ENCODE results near the gene MRPS24. TPM values are rescaled to one million over a fixed set of nuclear protein-coding genes. Genes with fewer than 3 reads are reported as not detected.
A peak's percentile ranks its signal among the peaks of the same experiment; 100 is the strongest.
"Not testable (repeated sequence)": the region's sequence is repeated elsewhere in the genome, so short reads cannot be mapped to it uniquely, and the experiment has no call there.

The MRPS24 gene
- 10 to 100 TPM; 74.6 to 76.5 TPM for total RNA-seq

DNA sequence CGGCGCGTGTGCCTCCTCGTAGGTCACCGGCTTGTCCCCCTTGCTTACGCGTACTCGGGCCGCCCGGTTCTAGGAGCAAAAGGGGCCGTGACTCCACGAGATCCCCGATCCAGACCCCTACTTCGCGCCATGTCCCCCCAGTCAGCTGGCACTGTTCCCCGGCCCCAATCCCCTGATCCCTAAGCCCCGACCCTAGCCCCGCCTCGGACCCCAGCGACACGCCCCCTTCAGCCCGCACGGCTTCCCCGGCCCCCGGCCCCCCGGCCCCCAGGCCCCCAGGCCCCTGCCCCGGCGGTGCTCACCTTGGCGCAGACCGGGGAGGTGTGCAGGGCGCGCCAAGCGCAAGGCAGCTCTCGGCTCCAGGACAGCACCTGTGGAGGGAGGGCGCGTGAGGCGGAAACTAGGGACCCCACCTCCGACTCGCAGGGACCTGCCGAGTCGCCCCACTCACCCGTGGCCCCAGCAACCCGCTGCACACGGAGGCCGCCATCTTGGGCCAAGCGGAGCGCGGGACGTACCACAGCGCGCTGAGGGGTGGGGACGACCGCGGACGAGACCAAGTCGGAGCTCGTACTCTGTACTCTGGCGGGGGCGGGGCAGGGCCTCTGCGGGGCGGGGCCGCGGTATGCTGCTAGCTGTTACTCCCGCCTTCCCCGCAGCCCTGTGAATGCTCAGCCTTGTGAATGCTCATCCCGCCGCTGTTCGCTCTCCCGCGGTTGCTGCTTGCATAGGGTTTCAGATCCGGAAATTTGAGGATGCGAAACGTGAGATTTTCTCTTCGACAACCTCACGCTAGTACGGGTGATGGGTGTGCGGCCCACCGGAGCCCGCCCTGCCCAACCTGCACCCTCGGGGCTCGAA, at the start of gene MRPS24:
Gene MRPS24, minus strand, starts transcription at position 512 of the 861 bp plus-strand sequence. Its CDS starts 22 bp downstream, at position 490.
- peak; percentile 95 for DNase-seq
- Mint-ChIP-seq H3K9me3 (peaks cover 9% of the 10 kb centered on the region), H3K36me3 (ENCODE audit: low read depth) (peaks cover 36% of the 10 kb centered on the region), H3K4me3 (peak within 1 kb of the TSS; percentile 76), H3K4me1 (peaks cover 18% of the 10 kb centered on the region), H3K27ac (peak within 1 kb of the TSS; percentile 42), H3K27me3 (peaks cover 5% of the 10 kb centered on the region)
- ChIA-PET CTCF (interaction anchor here (0.9 to 1.9 kb wide), 5 partner anchors 10 to 287 kb away, joined by 3 to 8 read pairs (median 5); partner anchors contain the start of gene STK17A), POLR2A (interaction anchor here (0.6 to 1.9 kb wide), 11 partner anchors 9 to 761 kb away, joined by 3 to 14 read pairs (median 4); partner anchors contain the start of genes STK17A, UBE2D4 and URGCP)

DNA sequence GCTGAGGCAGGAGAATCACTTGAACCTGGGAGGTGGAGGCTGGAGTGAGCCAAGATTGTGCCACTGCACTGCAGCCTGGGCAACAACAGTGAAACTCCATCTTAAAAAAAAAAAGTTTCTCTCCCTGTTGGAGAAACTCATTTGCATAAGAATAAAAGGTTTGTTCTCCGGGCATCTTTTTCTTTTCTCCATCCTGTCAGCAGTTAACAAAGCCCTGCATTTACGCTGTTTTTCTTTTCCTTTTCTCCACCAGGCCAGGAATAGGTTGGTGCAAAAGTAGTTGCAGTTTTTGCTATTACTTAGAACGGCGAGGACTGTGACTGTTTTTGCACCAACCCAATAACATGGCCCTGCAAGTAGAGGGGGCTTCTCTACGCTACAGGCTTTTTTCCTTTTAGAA, 46.6 kb upstream of the MRPS24 start:
- Mint-ChIP-seq H3K4me1 (no peaks in the 10 kb centered on the region), H3K36me3 (ENCODE audit: low read depth) (no peaks in the 10 kb centered on the region), H3K27ac (no peak overlapping the region), H3K27me3 (no peaks in the 10 kb centered on the region), H3K9me3 (no peaks in the 10 kb centered on the region), H3K4me3 (no peak overlapping the region)
- ChIA-PET POLR2A (no interaction called here), CTCF (no interaction called here)
- DNase-seq, result no peak

DNA sequence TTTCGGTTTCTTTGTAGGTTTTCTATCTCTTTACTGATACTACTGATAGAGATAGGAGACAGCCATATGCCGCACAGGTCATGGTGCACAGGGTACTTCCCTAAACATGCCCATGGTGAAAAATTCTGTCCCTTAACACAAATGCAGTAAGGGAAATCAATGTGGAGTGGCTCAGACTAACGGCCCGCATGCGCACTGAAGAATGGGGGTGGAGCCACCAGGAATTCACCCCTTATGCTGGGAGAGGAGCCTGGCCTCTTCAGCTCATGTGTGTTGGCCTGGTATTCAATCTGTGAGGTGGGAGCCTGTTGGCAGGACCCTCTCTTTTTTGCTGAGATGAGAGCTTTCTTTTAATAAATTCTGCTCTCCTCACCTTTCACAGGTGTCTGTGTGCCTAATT, 45.5 kb upstream of the MRPS24 start:
- CTCF ChIA-PET, result interaction anchor here (0.7 kb wide), 1 partner anchor 10 kb away, joined by 3 read pairs; no protein-coding TSS in a partner anchor
- Mint-ChIP-seq H3K4me3 (no peak overlapping the region), H3K27me3 (no peaks in the 10 kb centered on the region), H3K27ac (no peak overlapping the region), H3K36me3 (ENCODE audit: low read depth) (no peaks in the 10 kb centered on the region), H3K9me3 (no peaks in the 10 kb centered on the region), H3K4me1 (no peaks in the 10 kb centered on the region)
- no peak for DNase-seq
- POLR2A ChIA-PET, result interaction anchor here (0.9 kb wide), 1 partner anchor 8 kb away, joined by 3 read pairs; no protein-coding TSS in a partner anchor

GRCh38 chr7:43906331-43907010, 37.2 kb upstream of the MRPS24 start, which contains the start of gene URGCP:
Gene URGCP (minus strand): TSS chr7:43906596. CDS start chr7:43906575, 21 bp downstream.
- ChIA-PET POLR2A (interaction anchor here (0.8 to 2.5 kb wide), 4 partner anchors 8 to 37 kb away, joined by 3 to 14 read pairs (median 4); partner anchors contain the start of genes MRPS24 and UBE2D4), CTCF (no interaction called here)
- H3K27ac Mint-ChIP-seq, result peak within 1 kb of the TSS; percentile 79
- peak; percentile 60 for DNase-seq
- no peaks in the 10 kb centered on the region for H3K9me3 Mint-ChIP-seq
- peak within 1 kb of the TSS; percentile 88 for H3K4me3 Mint-ChIP-seq
- peaks cover 24% of the 10 kb centered on the region for H3K4me1 Mint-ChIP-seq
- no peaks in the 10 kb centered on the region for H3K27me3 Mint-ChIP-seq
- H3K36me3 Mint-ChIP-seq (ENCODE audit: low read depth), result no peaks in the 10 kb centered on the region

- peak overlapping the region; percentile 79 for H3K27ac Mint-ChIP-seq
- H3K36me3 Mint-ChIP-seq (ENCODE audit: low read depth), result no peaks in the 10 kb centered on the region
- H3K9me3 Mint-ChIP-seq, result no peaks in the 10 kb centered on the region
- CTCF ChIA-PET, result no interaction called here
- H3K27me3 Mint-ChIP-seq, result no peaks in the 10 kb centered on the region
- peak overlapping the region; percentile 88 for H3K4me3 Mint-ChIP-seq
- POLR2A ChIA-PET, result interaction anchor here (2.5 kb wide), 1 partner anchor 37 kb away, joined by 14 read pairs; the partner anchor contains the start of gene MRPS24
- H3K4me1 Mint-ChIP-seq, result peaks cover 24% of the 10 kb centered on the region
- DNase-seq, result peak; percentile 23
These were observed 36.6 kb upstream of the MRPS24 start for GRCh38 chr7:43905956-43906330.

DNA sequence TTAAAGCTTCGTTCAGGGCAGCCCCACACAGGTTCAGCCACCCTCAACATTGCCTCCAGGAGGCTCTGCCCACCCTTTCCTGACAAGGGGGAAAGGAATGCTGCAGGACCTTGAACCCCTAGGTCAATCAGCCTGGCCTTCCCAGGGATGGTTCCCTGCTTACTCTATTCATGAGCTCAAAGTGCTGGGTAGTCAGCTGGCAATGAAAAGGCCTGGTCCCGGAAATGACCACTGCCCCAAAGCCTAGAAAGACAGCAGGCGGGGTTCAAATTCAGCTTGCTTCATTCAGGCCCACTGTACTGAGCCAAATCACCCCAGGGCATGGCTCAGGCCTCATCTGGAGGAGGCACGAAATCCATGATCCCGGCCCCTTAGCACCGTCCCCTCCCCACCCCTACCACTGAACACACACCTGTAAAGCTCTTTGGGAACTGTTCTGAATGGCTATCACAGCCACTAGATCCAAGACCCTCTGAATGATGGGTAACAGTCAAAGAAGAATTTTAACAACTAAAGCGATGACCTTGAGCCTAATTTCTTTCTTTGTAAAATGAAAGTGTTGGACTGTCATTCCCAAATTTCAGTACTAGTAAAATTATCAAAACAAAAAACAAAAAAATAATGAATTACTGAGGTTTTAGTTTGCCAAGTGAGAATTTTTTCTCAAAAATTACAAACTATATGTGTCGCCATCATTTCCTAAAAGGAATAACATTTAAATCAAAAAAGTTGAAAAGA, 36.1 kb upstream of the MRPS24 start:
- ChIA-PET POLR2A (no interaction called here), CTCF (interaction anchor here (0.6 kb wide), 1 partner anchor 629 kb away, joined by 3 read pairs; no protein-coding TSS in a partner anchor)
- Mint-ChIP-seq H3K36me3 (ENCODE audit: low read depth) (no peaks in the 10 kb centered on the region), H3K4me1 (peaks cover 24% of the 10 kb centered on the region), H3K27me3 (no peaks in the 10 kb centered on the region), H3K4me3 (peak overlapping the region; percentile 88), H3K9me3 (no peaks in the 10 kb centered on the region), H3K27ac (peak overlapping the region; percentile 79)
- DNase-seq, result no peak

DNA sequence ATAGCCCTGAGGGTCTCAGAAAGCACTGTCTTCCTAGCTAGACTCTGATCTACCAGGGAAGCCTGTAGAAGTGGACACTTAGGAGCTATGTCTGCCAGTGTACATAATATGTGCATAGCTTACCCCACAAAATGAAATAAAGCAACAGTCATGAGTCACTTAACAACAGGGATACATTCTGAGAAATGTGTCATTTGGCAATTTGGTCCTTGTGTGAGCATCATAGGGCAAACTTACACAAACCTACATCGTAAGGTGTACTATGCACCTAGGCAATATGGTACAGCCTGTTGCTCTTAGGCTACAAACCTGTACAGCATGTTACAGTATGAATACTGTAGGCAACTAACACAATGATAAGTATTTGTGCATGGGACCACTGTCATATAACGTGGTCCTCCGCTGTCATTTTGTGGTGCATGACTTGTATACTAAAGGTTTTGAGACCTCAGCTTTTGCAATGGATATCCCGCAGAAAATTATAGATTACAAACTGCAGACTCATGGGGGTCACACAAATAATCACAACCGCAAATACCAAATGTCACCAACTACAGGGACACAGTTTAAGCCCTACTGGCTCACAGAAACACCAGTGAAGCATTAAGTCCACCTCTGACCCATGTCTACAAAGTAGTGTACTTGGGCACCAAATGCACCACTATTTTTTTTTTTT, 35.4 kb upstream of the MRPS24 start:
- no peak overlapping the region for H3K27ac Mint-ChIP-seq
- H3K4me3 Mint-ChIP-seq, result peak overlapping the region; percentile 88

DNA sequence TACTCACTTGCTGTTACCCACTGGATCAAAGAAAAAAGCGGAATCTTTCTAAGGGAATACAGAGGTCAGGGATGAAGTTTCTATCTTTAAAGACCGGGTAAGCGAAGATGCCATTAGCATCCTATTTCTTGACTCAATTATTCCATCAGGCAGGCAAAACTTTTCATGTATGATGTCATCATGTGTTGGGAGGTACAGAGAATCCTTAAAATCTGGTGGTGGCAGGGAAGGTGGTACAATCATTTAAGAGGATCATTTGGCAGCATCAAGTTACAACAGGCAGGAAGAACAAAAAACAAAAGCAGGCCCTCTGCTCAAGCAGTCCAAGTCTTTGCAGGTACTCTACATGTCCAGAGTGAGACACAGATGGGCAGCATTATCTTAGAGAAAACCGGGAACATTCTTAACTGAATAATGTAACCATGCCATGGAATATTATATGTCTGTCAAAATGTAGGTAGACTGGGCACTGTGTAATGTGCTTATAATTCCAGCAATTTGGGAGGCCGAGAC, 33.3 kb upstream of the MRPS24 start:
- H3K27me3 Mint-ChIP-seq, result no peaks in the 10 kb centered on the region
- POLR2A ChIA-PET, result no interaction called here
- no peaks in the 10 kb centered on the region for H3K9me3 Mint-ChIP-seq
- peaks cover 24% of the 10 kb centered on the region for H3K4me1 Mint-ChIP-seq
- no peak for DNase-seq
- H3K27ac Mint-ChIP-seq, result no peak overlapping the region
- no peaks in the 10 kb centered on the region for H3K36me3 Mint-ChIP-seq (ENCODE audit: low read depth)
- CTCF ChIA-PET, result no interaction called here
- no peak overlapping the region for H3K4me3 Mint-ChIP-seq

More for the DNA sequence above, 35.4 kb upstream of the MRPS24 start:
- ChIA-PET CTCF (interaction anchor here (0.6 kb wide), 1 partner anchor 630 kb away, joined by 3 read pairs; no protein-coding TSS in a partner anchor), POLR2A (interaction anchor here (0.9 to 1.4 kb wide), 4 partner anchors 11 to 35 kb away, joined by 3 to 5 read pairs (median 4); partner anchors contain the start of gene MRPS24)
- Mint-ChIP-seq H3K9me3 (no peaks in the 10 kb centered on the region), H3K27me3 (no peaks in the 10 kb centered on the region), H3K4me1 (peaks cover 24% of the 10 kb centered on the region), H3K36me3 (ENCODE audit: low read depth) (no peaks in the 10 kb centered on the region)
- DNase-seq, result no peak

DNA sequence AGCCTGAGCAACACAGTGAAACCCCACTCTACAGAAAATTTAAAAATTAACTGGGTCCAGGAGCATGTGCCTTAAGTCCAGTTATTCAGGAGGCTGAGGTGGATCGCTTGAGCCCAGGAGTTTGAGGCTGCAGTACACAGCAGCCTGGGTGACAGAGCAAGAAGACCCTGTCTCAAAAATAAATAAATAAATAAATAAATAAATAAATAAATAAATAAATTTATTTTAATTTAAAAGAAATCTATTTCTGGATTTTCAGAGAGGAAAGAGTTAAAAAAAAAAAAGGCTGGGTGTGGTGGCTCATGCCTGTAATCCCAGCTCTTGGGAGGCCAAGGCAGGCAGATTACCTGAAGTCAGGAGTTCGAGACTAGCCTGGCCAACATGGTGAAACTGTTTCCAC, 29.3 kb upstream of the MRPS24 start:
- H3K4me3 Mint-ChIP-seq, DNase-seq, H3K27ac Mint-ChIP-seq, H3K9me3 Mint-ChIP-seq, H3K27me3 Mint-ChIP-seq, H3K4me1 Mint-ChIP-seq, CTCF ChIA-PET: not testable (repeated sequence)
- POLR2A ChIA-PET, result interaction anchor here (0.7 kb wide), 1 partner anchor 15 kb away, joined by 3 read pairs; no protein-coding TSS in a partner anchor
- H3K36me3 Mint-ChIP-seq (ENCODE audit: low read depth), result peaks cover 14% of the 10 kb centered on the region

- no peak for DNase-seq
- Mint-ChIP-seq H3K9me3 (no peaks in the 10 kb centered on the region), H3K27me3 (no peaks in the 10 kb centered on the region), H3K4me3 (no peak overlapping the region), H3K27ac (no peak overlapping the region), H3K36me3 (ENCODE audit: low read depth) (peaks cover 14% of the 10 kb centered on the region), H3K4me1 (peaks cover 15% of the 10 kb centered on the region)
- ChIA-PET POLR2A (no interaction called here), CTCF (interaction anchor here (0.7 kb wide), 1 partner anchor 313 kb away, joined by 3 read pairs; no protein-coding TSS in a partner anchor)
These were observed 26.6 kb upstream of the MRPS24 start for GRCh38 chr7:43895847-43896415.

DNA sequence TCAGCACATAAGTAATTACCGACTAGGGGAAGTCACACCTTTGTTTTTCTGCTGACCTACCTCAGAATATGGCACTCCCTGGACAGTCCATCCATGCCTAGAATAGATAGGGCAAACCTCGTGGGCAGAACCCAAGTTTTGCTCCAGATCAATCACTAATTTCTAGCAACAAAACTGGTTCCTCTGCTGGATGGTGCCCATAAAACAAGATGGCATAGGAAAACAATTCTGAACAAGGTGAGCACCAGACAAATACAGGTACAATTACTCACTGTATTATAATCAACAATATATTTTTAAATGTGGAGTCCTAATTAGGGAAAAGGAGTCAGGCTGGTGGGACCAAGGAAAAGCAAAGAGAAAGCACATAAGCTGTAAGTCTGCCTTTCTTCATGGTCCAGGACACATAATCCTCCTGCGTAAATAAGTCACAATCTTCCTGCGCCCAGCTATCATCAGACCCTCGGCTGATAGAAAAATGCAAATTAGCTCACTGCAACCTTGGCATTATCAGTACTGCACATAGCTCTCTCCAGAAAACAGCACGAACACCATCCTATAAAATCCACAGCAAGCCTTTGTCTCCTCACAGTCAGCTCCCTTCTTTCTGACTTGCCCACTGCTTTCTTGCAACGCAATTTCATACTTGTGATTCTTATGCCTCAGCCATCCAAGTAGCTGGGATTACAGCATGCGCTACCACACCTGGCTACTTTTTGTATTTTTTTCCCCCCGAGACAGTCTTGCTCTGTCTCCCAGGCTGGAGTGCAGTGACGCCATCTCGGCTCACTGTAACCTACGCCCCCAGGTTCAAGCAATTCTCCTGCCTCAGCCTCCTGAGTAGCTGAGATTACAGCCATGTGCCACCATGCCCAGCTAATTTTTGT, 22.0 kb upstream of the MRPS24 start:
- Mint-ChIP-seq H3K27ac (no peak overlapping the region), H3K36me3 (ENCODE audit: low read depth) (peaks cover 10% of the 10 kb centered on the region), H3K4me1 (peaks cover 32% of the 10 kb centered on the region), H3K27me3 (no peaks in the 10 kb centered on the region), H3K4me3 (no peak overlapping the region), H3K9me3 (no peaks in the 10 kb centered on the region)
- DNase-seq, result no peak
- POLR2A ChIA-PET, result interaction anchor here (0.9 kb wide), 1 partner anchor 30 kb away, joined by 3 read pairs; no protein-coding TSS in a partner anchor
- CTCF ChIA-PET, result no interaction called here
